ENCODE measurements around the gene GLI3.

GLI3 gene

GRCh38 chr7:41992881-41993867 is 243.8 kb downstream of the GLI3 start:
- DNase-seq = peak; percentile 73

- no peak for DNase-seq
Measured at GRCh38 chr7:41984888-41985287, 252.1 kb downstream of the GLI3 start.

GRCh38 chr7:41981046-41982040 is 255.7 kb downstream of the GLI3 start:
- DNase-seq = no peak

- peak; percentile 75 for DNase-seq
Measured at GRCh38 chr7:41979834-41980307, 257.1 kb downstream of the GLI3 start.

- no peak for DNase-seq
Measured at GRCh38 chr7:41978858-41979257, 258.2 kb downstream of the GLI3 start.

GRCh38 chr7:41977661-41978060 is 259.3 kb downstream of the GLI3 start:
- no peak for DNase-seq

- DNase-seq = peak; percentile 80
Measured at GRCh38 chr7:41977151-41977651, 259.8 kb downstream of the GLI3 start.

- no peak for DNase-seq
Measured at GRCh38 chr7:41976411-41976810, 260.6 kb downstream of the GLI3 start.

GRCh38 chr7:41975849-41976248 is 261.2 kb downstream of the GLI3 start:
- no peak for DNase-seq

- no peak for DNase-seq
Measured at GRCh38 chr7:41974870-41975557, 262.0 kb downstream of the GLI3 start.

- DNase-seq = no peak
Measured at GRCh38 chr7:41973202-41973730, 263.7 kb downstream of the GLI3 start.

GRCh38 chr7:41972776-41973175 is 264.2 kb downstream of the GLI3 start:
- no peak for DNase-seq

GRCh38 chr7:41972270-41972669 is 264.7 kb downstream of the GLI3 start:
- DNase-seq = no peak

GRCh38 chr7:41971640-41972187 is 265.3 kb downstream of the GLI3 start:
- DNase-seq = no peak

- DNase-seq = no peak
Measured at GRCh38 chr7:41970941-41971340, 266.1 kb downstream of the GLI3 start.

GRCh38 chr7:41969561-41970105 is 267.4 kb downstream of the GLI3 start:
- no peak for DNase-seq

- DNase-seq = no peak
Measured at GRCh38 chr7:41967156-41967555, 269.9 kb downstream of the GLI3 start.

GRCh38 chr7:41965951-41966505 is 271.0 kb downstream of the GLI3 start:
- DNase-seq = no peak

- DNase-seq = no peak
Measured at GRCh38 chr7:41964849-41965745, 271.9 kb downstream of the GLI3 start.

GRCh38 chr7:41964183-41964753 is 272.7 kb downstream of the GLI3 start:
- no peak for DNase-seq

Data from eye (tissue), 1 donor.